Osteoblast (primary cell): Measurements from ENCODE around the gene TMEM243. TPM values are rescaled to one million over a fixed set of nuclear protein-coding genes. Genes with fewer than 3 reads are reported as not detected.
A peak's percentile ranks its signal among the peaks of the same experiment; 100 is the strongest.

Experiments used
- DNase-seq: peaks from one replicate; pipeline ENCODE4 v3.0.0; 2011; ENCODE audit warnings: low spot score, mixed read lengths; ENCODE audit not compliant: insufficient read length; ENCODE audit errors: missing footprints
- H2AFZ ChIP-seq: 2 replicates; pipeline ENCODE4 v1.6.0; 2011; ENCODE audit warnings: mild to moderate bottlenecking, low read length
- H3K27ac ChIP-seq: 2 replicates; pipeline ENCODE4 v1.5.1; 2011; ENCODE audit warnings: mild to moderate bottlenecking, low read depth, low read length, moderate library complexity
- H3K27me3 ChIP-seq: 2 replicates; pipeline ENCODE4 v1.6.0; 2012; ENCODE audit warnings: mild to moderate bottlenecking, control low read depth, inconsistent platforms, low read length, moderate library complexity; ENCODE audit not compliant: insufficient read depth
- H3K36me3 ChIP-seq: 2 replicates; pipeline ENCODE4 v1.5.1; 2011; ENCODE audit warnings: mild to moderate bottlenecking, low read length, control low read depth, moderate library complexity; ENCODE audit not compliant: insufficient read depth
- H3K4me1 ChIP-seq: 2 replicates; pipeline ENCODE4 v1.5.1; 2011; ENCODE audit warnings: mild to moderate bottlenecking, low read length, control low read depth, moderate library complexity; ENCODE audit not compliant: insufficient read depth
- H3K4me2 ChIP-seq: 2 replicates; pipeline ENCODE4 v1.6.0; 2011; ENCODE audit warnings: mild to moderate bottlenecking, low read length; ENCODE audit not compliant: insufficient read depth
- H3K4me3 ChIP-seq: fragments of 200-600 bp; sonication (generic); 3 replicates; pipeline ENCODE4 v1.5.1; 2012; ENCODE audit warnings: mild to moderate bottlenecking, low read length, inconsistent platforms; ENCODE audit not compliant: insufficient read depth
- H3K79me2 ChIP-seq: 2 replicates; pipeline ENCODE4 v1.6.0; 2012; ENCODE audit warnings: mild to moderate bottlenecking, low read length, control low read depth, inconsistent platforms; ENCODE audit not compliant: insufficient read depth
- H3K9me3 ChIP-seq: 2 replicates; pipeline ENCODE4 v1.5.1; 2011; ENCODE audit warnings: low read depth, low read length, control low read depth
- H4K20me1 ChIP-seq: 2 replicates; pipeline ENCODE4 v1.6.0; 2012; ENCODE audit warnings: mild to moderate bottlenecking, low read length, control low read depth; ENCODE audit not compliant: insufficient read depth
- total RNA-seq: library from RNA; depleted of rRNA; stranded (reverse); fragments of >200 nt; gene quantifications from 2 replicates; pipeline ENCODE4 v1.2.3, GENCODE V29; 2012
- TF ChIP-seq, protein P1 (sequence below): IDR thresholded peaks from 2 replicates; pipeline ENCODE4 v1.5.1; 2011; ENCODE audit warnings: mild to moderate bottlenecking, low read depth, low read length, moderate library complexity; ENCODE audit errors: extremely low read depth

TMEM243 gene
- total RNA-seq, 1 donor: 35.5 TPM

GRCh38 chr7:87218796-87219544, 562 bp downstream of the TMEM243 start:
- Histone ChIP-seq H4K20me1 (peaks cover 13% of the 10 kb centered on the region), H3K79me2 (peaks cover 56% of the 10 kb centered on the region), H3K36me3 (no peaks in the 10 kb centered on the region), H3K27ac (peak overlapping the region; percentile 80), H3K27me3 (peaks cover 4% of the 10 kb centered on the region), H3K9me3 (no peaks in the 10 kb centered on the region), H3K4me2 (peak overlapping the region; percentile 97), H3K4me3 (peak overlapping the region; percentile 97), H2AFZ (peak overlapping the region; percentile 98), H3K4me1 (peaks cover 19% of the 10 kb centered on the region)
- TF ChIP-seq, protein P1, sequence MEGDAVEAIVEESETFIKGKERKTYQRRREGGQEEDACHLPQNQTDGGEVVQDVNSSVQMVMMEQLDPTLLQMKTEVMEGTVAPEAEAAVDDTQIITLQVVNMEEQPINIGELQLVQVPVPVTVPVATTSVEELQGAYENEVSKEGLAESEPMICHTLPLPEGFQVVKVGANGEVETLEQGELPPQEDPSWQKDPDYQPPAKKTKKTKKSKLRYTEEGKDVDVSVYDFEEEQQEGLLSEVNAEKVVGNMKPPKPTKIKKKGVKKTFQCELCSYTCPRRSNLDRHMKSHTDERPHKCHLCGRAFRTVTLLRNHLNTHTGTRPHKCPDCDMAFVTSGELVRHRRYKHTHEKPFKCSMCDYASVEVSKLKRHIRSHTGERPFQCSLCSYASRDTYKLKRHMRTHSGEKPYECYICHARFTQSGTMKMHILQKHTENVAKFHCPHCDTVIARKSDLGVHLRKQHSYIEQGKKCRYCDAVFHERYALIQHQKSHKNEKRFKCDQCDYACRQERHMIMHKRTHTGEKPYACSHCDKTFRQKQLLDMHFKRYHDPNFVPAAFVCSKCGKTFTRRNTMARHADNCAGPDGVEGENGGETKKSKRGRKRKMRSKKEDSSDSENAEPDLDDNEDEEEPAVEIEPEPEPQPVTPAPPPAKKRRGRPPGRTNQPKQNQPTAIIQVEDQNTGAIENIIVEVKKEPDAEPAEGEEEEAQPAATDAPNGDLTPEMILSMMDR: no peak
- no peak for DNase-seq

- Histone ChIP-seq H2AFZ (no peak overlapping the region), H3K4me1 (peaks cover 19% of the 10 kb centered on the region), H3K27ac (peak overlapping the region; percentile 80)
These were observed 1.4 kb downstream of the TMEM243 start for GRCh38 chr7:87217983-87218653.

DNA sequence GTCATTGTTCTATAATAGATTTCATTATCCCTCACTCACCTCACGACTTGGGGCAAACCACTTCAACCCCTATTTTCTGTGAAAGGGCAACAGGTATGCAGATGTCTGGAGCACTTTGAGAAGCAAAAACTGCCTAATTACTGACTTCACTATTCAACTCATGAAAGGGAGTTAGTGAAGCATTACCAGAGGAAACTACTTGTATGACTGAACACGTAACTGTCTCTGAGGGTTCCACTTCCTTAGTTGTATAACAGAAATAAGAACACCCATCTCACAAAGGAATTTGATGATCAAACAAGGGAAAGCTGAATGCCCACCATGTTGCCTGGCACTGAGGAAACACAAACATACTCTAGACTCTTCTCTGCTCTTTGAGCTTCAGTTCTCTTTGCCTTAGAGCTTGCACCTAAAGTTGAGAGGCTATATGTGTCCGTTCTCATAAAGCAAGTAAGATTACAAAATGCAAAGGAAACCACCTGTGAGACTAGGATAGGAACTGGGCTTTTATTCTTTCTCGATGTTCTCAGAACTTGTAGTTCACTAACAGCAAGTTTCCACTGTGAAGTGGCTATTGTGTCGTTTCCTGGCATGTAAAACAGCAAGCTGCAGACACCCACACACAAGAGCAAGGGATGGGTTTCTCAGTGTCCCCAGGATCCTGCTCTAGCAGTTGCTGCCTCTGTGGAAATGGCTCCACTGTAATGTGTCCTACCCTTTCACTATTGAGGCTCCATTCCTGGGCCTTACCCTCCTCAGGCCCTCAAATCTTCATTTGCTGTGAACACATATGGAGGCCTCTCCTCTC, 2.6 kb downstream of the TMEM243 start:
- TF ChIP-seq, protein P1: no peak
- Histone ChIP-seq H3K27ac (no peak overlapping the region), H3K79me2 (peaks cover 74% of the 10 kb centered on the region), H3K36me3 (no peaks in the 10 kb centered on the region), H3K4me3 (no peak overlapping the region), H4K20me1 (peaks cover 14% of the 10 kb centered on the region), H2AFZ (no peak overlapping the region), H3K27me3 (peaks cover 1% of the 10 kb centered on the region), H3K4me2 (no peak overlapping the region), H3K9me3 (no peaks in the 10 kb centered on the region), H3K4me1 (peaks cover 19% of the 10 kb centered on the region)
- DNase-seq: no peak

More at GRCh38 chr7:87217983-87218653, 1.4 kb downstream of the TMEM243 start:
- Histone ChIP-seq H3K9me3 (no peaks in the 10 kb centered on the region), H3K27me3 (peaks cover 4% of the 10 kb centered on the region), H3K79me2 (peaks cover 62% of the 10 kb centered on the region), H4K20me1 (peaks cover 13% of the 10 kb centered on the region), H3K4me3 (peak overlapping the region; percentile 97), H3K36me3 (no peaks in the 10 kb centered on the region), H3K4me2 (peak overlapping the region; percentile 97)
- TF ChIP-seq, protein P1: no peak
- no peak for DNase-seq
